GM21723 (cell line): ENCODE measurements around the gene B3GNT4.
"Not testable (repeated sequence)": the region's sequence is repeated elsewhere in the genome, so short reads cannot be mapped to it uniquely, and the experiment has no call there.

Experiments
- ATAC-seq: cut with Tn5 transposase; IDR thresholded peaks from one replicate; pipeline ENCODE4 v1.9.1; 2021; ENCODE audit warnings: mild to moderate bottlenecking, moderate library complexity; ENCODE audit not compliant: unreplicated experiment

B3GNT4 gene

DNA sequence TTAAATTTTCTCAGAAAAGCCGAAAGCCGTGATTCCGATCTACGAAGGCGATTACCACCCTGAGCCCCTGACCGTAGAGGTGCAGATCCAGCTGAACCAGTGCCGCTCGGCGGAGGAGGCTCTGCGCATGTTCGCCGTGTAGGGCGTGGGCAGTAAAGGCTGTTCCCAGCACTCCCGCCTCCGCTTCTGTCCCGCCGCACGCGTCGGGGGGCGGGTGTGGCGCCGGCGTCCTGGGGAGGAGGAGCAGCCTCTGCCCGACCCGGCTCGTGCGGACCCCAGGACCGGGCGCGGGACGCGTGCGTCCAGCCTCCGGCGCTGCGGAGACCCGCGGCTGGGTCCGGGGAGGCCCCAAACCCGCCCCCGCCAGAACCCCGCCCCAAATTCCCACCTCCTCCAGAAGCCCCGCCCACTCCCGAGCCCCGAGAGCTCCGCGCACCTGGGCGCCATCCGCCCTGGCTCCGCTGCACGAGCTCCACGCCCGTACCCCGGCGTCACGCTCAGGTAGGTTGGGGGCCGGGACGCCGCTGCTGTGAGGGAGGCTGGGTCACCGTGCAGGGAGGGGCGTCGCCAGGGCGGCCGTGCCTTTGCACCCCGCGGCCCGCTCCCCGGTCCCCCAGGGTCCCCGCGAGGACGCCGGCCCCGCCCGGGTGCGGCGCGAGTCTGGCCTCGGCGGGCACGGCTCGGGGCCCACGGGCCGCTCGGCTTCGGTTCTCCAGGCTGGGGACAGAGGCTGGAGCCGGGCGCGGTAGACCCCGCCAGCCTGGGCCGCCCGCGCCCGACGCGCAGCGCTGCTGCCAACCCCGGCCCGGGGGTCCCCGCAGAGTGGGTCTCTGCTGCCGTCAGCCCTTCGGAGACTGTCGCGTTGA lies at the start of gene B3GNT4:
Gene B3GNT4 (plus strand): TSS at position 409 of the 866 bp plus-strand sequence. CDS start 910 bp downstream, outside the sequence.
- peak; percentile 50 for ATAC-seq

- ATAC-seq, result no peak
Measured at GRCh38 chr12:122155705-122156104, 47.8 kb upstream of the B3GNT4 start.

DNA sequence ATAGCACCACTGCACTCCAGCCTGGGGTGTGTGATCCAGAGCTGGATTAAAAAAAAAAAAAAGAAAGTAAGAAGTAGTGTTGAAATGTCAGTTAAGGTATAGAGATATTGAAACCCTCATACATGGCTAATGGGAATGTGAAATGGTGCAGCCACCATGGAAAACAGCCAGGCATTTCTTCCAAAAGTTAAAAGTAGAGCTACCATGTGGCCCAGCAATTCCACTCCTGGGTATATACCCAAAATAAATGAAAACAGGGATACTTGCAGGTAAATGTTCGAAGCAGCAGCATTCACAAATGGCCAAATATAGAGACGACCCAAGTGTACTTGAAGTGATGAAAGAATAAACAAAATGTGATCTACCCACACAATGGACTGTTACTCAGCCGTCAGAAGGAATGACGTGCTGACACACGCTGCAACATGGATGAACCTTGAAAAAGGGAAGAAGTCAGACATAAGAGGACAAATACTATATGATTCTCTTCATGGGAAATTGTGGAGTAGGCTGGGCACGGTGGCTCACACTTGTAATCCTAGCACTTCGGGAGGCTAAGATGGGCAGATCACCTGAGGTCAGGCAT lies 44.7 kb upstream of the B3GNT4 start:
- no peak for ATAC-seq

DNA sequence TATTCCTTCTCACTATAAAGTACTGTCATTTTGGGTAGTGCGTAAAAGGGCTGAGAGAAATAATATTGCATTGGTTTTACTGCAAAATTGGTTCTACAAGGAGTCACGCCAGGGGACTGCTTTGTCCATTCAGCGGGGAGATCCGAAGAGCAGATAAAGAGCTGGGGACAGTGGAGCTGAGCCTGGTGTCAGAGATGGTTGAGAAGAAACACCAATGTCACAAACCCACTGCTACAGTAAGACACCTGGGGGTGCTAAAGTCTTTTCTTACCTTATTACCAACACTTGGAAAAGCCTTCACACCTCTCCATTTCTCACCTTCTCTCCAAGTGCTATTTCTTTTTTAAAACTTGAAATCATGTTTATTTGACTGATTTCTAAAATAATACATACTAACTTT lies 43.6 kb upstream of the B3GNT4 start:
- no peak for ATAC-seq

DNA sequence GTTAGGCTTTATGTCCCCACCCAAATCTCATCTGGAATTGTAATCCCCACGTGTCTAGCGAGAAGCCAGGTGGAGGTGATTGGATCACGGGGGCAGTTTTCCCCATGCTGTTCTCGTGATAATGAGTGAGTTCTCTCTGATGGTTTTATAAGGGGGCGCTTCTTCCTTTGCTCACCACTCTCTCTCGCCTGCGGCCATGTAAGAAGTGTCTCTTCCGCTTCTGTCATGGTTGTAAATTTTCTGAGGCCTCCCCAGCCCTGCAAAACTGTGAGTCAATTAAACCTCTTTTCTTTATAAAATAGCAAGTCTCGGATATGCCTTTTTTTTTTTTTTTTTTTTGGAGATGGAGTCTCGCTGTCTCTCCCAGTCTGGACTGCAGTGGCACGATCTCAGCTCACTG lies 42.7 kb upstream of the B3GNT4 start:
- no peak for ATAC-seq

- ATAC-seq, result no peak
Measured at GRCh38 chr12:122161682-122162081, 41.8 kb upstream of the B3GNT4 start.

- ATAC-seq, result no peak
Measured at GRCh38 chr12:122162976-122163375, 40.5 kb upstream of the B3GNT4 start.

DNA sequence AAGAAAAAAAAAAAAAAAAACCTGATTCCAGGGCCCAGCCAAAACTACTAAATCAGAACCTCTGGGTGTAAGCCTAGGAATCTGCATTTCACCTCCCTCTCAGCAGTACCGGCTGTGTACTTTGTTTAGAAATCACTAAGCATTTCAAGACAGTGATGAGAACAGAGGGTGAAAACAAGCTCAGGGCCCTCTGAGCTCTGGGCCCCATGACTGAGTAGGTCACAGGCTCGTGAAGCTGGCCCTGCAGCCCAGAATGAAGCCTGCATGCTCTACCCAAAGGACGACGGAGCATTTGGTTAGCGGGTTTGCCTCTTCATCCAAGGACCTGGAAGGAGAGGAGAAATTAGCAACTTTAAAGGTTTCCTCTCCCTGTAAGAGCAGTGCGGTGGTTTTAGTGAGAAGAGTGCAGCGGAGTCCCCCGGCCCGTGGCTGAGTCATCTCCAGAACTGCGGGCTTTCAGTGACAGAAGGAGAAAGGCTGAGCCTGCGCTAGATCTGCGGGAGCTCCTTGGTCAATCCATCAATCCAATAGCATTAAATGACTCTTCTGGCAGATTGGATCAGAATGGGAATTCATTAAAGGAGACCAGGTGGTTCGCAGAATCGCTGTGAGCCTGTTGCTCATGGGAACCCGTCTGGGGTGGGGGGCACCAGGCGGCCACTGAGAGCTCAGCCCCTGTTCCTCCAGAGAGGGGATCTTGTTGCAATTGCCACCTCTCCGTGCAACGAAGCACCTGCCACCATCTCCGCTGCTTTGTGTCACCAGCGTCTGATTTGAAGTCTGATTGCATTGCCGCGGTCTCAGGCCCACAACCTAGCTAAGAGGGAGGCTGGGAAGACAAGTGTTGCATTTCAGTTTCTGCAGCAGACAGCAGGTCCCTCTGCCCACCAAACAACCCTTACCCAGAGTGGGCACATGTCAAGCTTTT lies 36.8 kb upstream of the B3GNT4 start:
- ATAC-seq, result peak; percentile 90

DNA sequence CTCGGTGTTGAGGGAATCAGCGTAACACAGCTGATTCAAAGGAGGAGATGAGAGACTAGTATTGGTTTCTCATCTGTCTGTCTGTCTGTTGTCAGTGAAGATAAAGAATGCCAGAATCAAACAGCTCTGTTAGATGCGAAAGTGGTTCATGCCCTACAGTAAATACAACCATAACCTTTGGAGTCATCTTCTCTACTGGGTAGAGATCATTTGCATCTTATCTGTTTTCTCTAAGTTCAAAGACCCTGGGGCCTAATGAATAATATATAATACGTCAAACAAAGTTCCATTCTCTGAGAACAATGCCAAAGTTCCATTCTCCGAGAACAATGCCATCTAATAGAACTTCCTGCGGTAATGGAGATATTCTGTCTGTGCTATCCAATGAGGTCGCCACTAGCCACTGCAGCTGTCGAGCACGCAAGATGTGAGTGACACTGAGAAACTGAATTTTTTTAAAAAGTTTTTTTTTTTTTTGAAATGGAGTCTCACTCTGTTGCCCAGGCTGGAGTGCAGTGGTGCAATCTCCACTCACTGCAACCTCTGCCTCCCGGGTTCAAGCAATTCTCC lies 36.1 kb upstream of the B3GNT4 start:
- no peak for ATAC-seq

DNA sequence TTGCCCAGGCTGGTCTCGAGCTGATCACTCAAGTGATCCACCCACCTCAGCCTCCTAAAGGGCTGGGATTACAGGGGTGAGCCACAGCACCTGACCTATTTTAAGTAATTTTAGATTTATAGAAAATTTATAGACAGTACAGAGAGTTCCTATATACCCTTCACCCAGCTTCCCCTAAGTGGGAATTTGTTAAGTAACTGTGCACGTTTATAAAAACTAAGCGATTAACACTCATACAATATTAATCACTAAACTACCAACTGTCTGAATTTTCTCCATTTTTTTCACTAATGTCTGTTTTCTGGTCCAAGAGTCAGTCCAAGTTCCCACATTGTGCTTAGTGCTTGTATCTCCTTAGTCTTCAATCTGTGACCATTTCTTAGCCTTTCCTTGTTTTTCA lies 35.0 kb upstream of the B3GNT4 start:
- ATAC-seq, result no peak

DNA sequence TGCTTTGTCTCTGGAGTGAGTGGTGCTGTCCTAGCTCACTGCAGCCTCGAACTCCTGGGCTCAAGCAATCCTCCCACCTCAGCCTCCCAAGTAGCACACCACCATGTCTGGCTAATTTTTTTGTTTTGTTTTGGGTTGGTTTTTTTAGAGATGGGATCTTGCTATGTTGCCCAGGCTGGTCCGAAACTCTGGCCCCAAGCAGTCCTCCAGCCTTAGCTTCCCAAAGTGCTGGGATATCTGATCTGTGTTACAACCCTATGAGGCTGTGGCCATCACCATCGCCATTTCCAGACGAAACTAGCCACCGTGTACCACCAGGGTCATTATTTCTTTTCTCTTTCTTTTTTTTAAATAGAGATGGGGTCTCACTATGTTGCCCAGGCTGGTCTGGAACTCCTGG lies 32.1 kb upstream of the B3GNT4 start:
- ATAC-seq, result no peak

DNA sequence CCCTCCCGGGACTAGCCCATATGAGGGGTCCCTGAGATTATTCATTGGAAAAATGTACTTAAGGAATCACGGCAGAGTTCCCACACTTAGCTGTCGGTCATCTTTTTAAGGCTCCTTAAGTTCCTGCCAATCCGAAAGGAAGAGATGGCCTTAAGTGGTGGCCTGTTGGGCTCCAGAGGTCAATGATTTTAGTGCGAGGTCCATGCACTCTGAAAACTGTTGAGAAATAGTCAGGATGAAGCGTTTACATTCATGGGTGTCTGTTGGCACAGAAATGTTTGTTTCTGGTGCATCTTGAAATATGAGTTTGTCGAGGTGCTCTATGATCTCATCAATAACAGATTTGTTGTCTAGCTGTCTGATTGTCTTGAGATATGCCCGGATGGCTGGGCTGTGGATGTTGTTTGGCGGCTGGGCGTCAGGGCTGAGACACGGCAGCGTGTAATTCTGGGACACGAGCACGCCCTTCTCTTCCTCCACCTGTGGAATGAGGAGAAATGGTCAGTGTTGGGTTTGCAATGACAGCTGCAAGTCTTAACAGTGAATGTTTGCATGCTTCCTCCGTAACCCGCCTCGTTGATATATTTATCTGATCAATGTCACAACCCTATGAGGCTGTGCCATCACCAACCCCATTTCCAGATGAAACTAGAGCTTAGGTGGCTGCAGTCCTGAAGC lies 31.1 kb upstream of the B3GNT4 start:
- no peak for ATAC-seq

DNA sequence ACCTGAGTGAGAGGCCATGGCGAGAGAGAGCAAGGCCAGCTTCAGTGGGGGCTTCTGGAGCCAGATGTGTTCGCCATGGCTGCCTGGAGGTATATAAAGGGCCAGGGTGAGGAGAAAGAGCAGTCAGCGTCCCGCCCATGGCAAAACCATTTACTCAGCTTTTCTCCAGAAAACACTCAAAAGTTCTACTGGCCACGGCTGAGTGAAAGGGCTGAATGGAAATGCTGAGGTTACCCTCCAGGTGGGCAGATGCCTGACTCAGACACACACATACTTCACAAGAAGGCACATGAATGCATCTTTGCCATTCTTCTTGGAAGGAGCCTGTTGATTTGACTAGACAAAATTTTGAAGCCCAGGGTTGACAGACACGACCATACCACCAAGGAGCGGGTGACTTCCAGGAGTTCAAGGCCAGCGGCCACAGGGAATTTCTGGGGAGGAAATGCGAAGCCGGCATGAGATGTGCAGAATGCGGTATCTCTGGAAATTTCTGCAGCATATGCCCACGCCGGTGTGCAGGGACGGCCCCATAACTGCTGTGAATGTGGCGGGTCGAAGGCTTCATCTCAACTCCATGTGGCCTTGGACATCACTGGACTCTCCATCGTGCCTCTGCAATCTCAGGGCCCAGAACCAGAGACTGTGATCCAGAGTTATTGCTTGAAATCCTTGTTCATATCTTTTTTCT lies 29.2 kb upstream of the B3GNT4 start, which contains the start of gene IL31:
Gene IL31 (minus strand): TSS at position 67 of the 691 bp plus-strand sequence. CDS start 49 bp downstream, at position 18.
- no peak for ATAC-seq

GRCh38 chr12:122176473-122176872 lies 27.0 kb upstream of the B3GNT4 start:
- not testable (repeated sequence) for ATAC-seq

GRCh38 chr12:122182887-122183587 lies 20.5 kb upstream of the B3GNT4 start, which contains the start of gene LRRC43:
Gene LRRC43, plus strand, starts transcription at chr12:122183123. Its CDS starts 22 bp downstream, at chr12:122183145.
- no peak for ATAC-seq

- no peak for ATAC-seq
Measured at GRCh38 chr12:122183588-122183940, 19.9 kb upstream of the B3GNT4 start.

DNA sequence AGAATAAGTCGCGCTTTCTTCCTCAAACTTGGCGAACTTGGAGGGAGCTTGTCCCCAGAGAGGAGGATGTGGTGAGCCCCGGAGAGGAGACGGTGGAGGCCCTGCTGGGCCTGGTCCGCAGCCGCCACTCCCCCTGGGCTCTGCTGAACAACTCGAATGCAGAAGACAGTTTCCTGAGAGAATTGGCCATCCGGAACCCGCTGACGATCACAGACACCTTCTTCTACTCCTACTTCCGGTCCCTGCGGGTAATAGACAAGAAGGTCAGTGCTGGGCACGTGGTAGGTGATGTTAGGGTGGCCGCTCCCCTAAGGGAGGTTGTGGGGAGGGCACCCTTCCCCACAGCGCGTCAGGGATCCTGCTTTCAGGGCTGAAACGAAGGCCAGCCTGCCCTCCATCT lies 19.0 kb upstream of the B3GNT4 start:
- no peak for ATAC-seq

GRCh38 chr12:122185079-122185478 lies 18.4 kb upstream of the B3GNT4 start:
- no peak for ATAC-seq

DNA sequence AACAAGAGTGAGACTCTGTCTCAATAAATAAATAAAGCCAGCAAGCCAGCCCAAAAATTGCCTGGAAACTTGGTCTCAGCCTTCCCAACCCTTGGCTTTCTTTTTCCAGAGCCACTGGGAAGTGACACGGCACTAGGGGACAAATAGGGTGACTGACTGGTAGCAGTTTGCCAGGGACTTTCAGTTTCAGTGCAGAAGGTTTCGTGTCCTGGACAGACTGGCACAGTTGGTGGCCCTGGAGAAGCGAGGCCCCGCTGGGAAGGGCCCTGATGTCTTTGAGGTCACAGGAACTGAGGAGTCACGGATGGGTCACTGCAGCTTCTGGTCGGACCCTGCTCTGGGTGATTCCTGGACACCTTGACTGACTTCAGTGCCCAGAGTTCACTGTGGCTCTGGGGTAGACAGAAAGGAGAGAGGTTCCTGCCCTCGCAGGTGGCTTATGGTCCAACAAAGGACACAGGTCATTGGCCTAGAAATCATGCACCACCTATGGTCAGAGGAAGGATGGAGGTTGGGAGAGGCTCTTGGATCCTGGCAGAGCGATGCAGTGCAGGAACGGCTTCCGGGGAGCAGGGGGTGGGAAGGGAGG lies 17.9 kb upstream of the B3GNT4 start:
- no peak for ATAC-seq
